Sigmoid colon (tissue), 7 donors: Measurements from ENCODE around the gene GABRB1. TPM values are rescaled to one million over a fixed set of nuclear protein-coding genes. Genes with fewer than 3 reads are reported as not detected.

Source experiments
- DNase-seq: peaks from one replicate; pipeline ENCODE4 v3.0.0-alpha.2; 2019
- H3K27ac ChIP-seq, 4 donors: fragments of 200-600 bp; sonication (generic); one replicate each; pipeline ENCODE4 v1.5.1; 2016 to 2019; ENCODE audit warnings: mild to moderate bottlenecking in 1 of 4
- H3K27me3 ChIP-seq, 3 donors: fragments of 200-600 bp; sonication (generic); one replicate each; pipeline ENCODE4 v1.5.1; 2019; ENCODE audit warnings: mild to moderate bottlenecking in 1 of 3
- H3K36me3 ChIP-seq, 4 donors: fragments of 200-600 bp; sonication (generic); one replicate each; pipeline ENCODE4 v1.5.1; 2016 to 2019
- H3K4me1 ChIP-seq, 4 donors: fragments of 200-600 bp; sonication (generic); one replicate each; pipeline ENCODE4 v1.5.1; 2017 to 2019
- H3K4me3 ChIP-seq, 4 donors: fragments of 200-600 bp; sonication (generic); one replicate each; pipeline ENCODE4 v1.5.1; 2017 to 2019; ENCODE audit warnings: mild to moderate bottlenecking in 2 of 4, moderate library complexity in 1 of 4
- H3K9me3 ChIP-seq, 4 donors: fragments of 200-600 bp in 3 of 4; sonication (generic) in 3 of 4; one replicate each; pipeline versions ENCODE4 v1.5.1 to v1.6.1; 2013 to 2019
- CTCF ChIP-seq, 4 experiments: fragments of 450-650 bp in 3 of 4; fragments of 200-600 bp in 1 of 4; IDR thresholded peaks; one replicate each; pipeline ENCODE4 v1.5.1; 2016 to 2019; ENCODE audit warnings: antibody characterized with exemption in 4 of 4, mild to moderate bottlenecking in 3 of 4, moderate library complexity in 2 of 4
- EP300 ChIP-seq, 4 donors: sonication (generic); formaldehyde crosslinking; IDR thresholded peaks; one replicate each; pipeline ENCODE4 v1.6.1; 2017; ENCODE audit warnings: antibody characterized with exemption in 4 of 4
- POLR2A ChIP-seq, 2 donors: fragments of 450-650 bp; IDR thresholded peaks; one replicate each; pipeline ENCODE4 v1.6.1; 2016; ENCODE audit warnings: antibody characterized with exemption in 2 of 2, mild to moderate bottlenecking in 2 of 2, moderate library complexity in 2 of 2
- POLR2AphosphoS5 ChIP-seq, 4 donors: sonication (generic); formaldehyde crosslinking; IDR thresholded peaks; one replicate each; pipeline ENCODE4 v1.6.1; 2017; ENCODE audit warnings: antibody characterized with exemption in 4 of 4
- WGBS, 2 donors: extraction: QIAGEN DNeasy Blood & Tissue Kit; methylation state at CpG; one replicate each; pipeline ENCODE4 v1.1.7; 2013; 5-methylcytosine and 5-hydroxymethylcytosine counted together
- intact Hi-C: fragments of 100-400 bp; cut with DNase I; formaldehyde crosslinking; loops from one replicate; pipeline ENCODE4 v1.15.1; 2023
- polyA plus RNA-seq, 3 donors: library from polyadenylated mRNA; stranded (reverse); fragments of 200-250 nt; gene quantifications; one replicate each; pipeline ENCODE4 v1.2.3, GENCODE V29; 2013
- total RNA-seq, 4 donors: library from RNA; depleted of rRNA; stranded (reverse); fragments of >200 nt; gene quantifications; one replicate each; pipeline ENCODE4 v1.1.0, GENCODE V29; 2016
- donor health status: healthy with polysubstance abuse.
- donor health status: Bipolar disorder and iron deficiency.
- donor health status: healthy.

The GABRB1 gene
- total and polyA plus RNA-seq, 7 donors = 0.22 to 1.7 (median 0.49) TPM; not detected in 2

GRCh38 chr4:47195706-47196105 is 164.3 kb downstream of the GABRB1 start:
- Histone ChIP-seq H3K27ac (no peak overlapping the region), H3K27me3 (no peaks in the 10 kb centered on the region), H3K4me1 (no peaks in the 10 kb centered on the region), H3K4me3 (no peak overlapping the region), H3K9me3 (no peaks in the 10 kb centered on the region), H3K36me3 (no peaks in the 10 kb centered on the region)
- intact Hi-C loops = no loop called here
- no peak for TF ChIP-seq EP300 (IDR thresholded peaks at IDR 0.05)
- no peak for TF ChIP-seq POLR2A (IDR thresholded peaks at IDR 0.05)
- no peak for TF ChIP-seq CTCF (IDR thresholded peaks at IDR 0.05)
- no peak for TF ChIP-seq POLR2AphosphoS5 (IDR thresholded peaks at IDR 0.05)
- no peak for DNase-seq

DNA sequence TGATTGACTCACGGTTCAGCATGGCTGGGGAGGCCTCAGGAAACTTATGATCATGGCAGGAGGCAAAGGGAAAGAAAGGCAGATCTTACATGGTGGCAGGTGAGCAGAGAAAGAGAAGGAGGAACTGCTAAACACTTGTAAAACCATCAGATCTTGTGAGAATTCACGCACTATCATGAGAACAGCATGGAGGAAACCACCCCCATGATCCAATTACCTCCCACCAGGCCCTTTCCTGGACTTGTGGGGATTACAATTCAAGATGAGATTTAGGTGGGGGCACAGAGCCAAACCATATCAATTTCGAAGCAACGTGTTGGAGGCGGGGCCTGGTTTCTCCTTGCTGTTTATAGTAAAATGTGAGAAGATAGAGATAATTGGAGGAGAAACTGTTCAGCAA is 167.4 kb downstream of the GABRB1 start:
- WGBS, 2 donors = 68 to 80% methylated on average over 5 of the region's 5 CpGs
- Histone ChIP-seq H3K4me3 (no peak overlapping the region), H3K27ac (no peak overlapping the region), H3K4me1 (no peaks in the 10 kb centered on the region), H3K9me3 (no peaks in the 10 kb centered on the region), H3K27me3 (no peaks in the 10 kb centered on the region), H3K36me3 (no peaks in the 10 kb centered on the region)
- TF ChIP-seq POLR2AphosphoS5 (IDR thresholded peaks at IDR 0.05) (no peak), EP300 (IDR thresholded peaks at IDR 0.05) (no peak), CTCF (IDR thresholded peaks at IDR 0.05) (no peak), POLR2A (IDR thresholded peaks at IDR 0.05) (no peak)
- DNase-seq = no peak
- intact Hi-C loops = no loop called here

- no peaks in the 10 kb centered on the region for H3K27me3 ChIP-seq
- no peaks in the 10 kb centered on the region for H3K9me3 ChIP-seq
- intact Hi-C loops = no loop called here
- TF ChIP-seq EP300 (IDR thresholded peaks at IDR 0.05) (no peak), CTCF (IDR thresholded peaks at IDR 0.05) (no peak), POLR2A (IDR thresholded peaks at IDR 0.05) (no peak), POLR2AphosphoS5 (IDR thresholded peaks at IDR 0.05) (no peak)
- no peaks in the 10 kb centered on the region for H3K36me3 ChIP-seq
- H3K4me3 ChIP-seq = no peak overlapping the region
- 77 to 93% methylated on average over 2 of the region's 2 CpGs for WGBS, 2 donors
- no peaks in the 10 kb centered on the region for H3K4me1 ChIP-seq
- H3K27ac ChIP-seq = no peak overlapping the region
- DNase-seq = no peak
These were observed 172.2 kb downstream of the GABRB1 start for GRCh38 chr4:47203593-47203992.

GRCh38 chr4:47207555-47207954 is 176.2 kb downstream of the GABRB1 start:
- 76 to 84% methylated on average over 1 of the region's 1 CpG for WGBS, 2 donors
- H3K36me3 ChIP-seq = no peaks in the 10 kb centered on the region
- H3K9me3 ChIP-seq = no peaks in the 10 kb centered on the region
- no peak for DNase-seq
- no peaks in the 10 kb centered on the region for H3K4me1 ChIP-seq
- TF ChIP-seq POLR2AphosphoS5 (IDR thresholded peaks at IDR 0.05) = no peak
- TF ChIP-seq EP300 (IDR thresholded peaks at IDR 0.05) = no peak
- TF ChIP-seq POLR2A (IDR thresholded peaks at IDR 0.05) = no peak
- TF ChIP-seq CTCF (IDR thresholded peaks at IDR 0.05) = no peak
- H3K27ac ChIP-seq = no peak overlapping the region
- no peaks in the 10 kb centered on the region for H3K27me3 ChIP-seq
- intact Hi-C loops = no loop called here
- no peak overlapping the region for H3K4me3 ChIP-seq

DNA sequence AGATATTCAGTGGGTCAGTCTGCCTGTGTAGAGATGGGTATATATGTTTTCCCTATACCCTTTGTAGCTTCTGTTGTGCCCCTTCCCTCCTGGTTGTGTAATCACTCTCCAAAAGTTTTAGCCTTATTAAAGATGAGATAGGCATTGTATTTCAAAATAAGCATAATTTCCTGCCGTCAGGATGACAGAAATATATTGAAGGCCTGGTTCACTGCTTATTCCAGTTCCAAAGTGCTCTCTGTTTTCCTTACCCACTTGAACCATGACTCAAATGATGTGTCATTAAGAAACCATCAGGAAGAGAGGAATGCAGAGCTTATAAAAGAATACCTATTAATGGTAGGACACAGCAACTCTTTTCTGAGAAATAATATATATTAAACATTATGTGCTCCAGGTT is 178.5 kb downstream of the GABRB1 start:
- TF ChIP-seq POLR2AphosphoS5 (IDR thresholded peaks at IDR 0.05) (no peak), POLR2A (IDR thresholded peaks at IDR 0.05) (no peak), CTCF (IDR thresholded peaks at IDR 0.05) (no peak), EP300 (IDR thresholded peaks at IDR 0.05) (no peak)
- no peak for DNase-seq
- H3K9me3 ChIP-seq = no peaks in the 10 kb centered on the region
- H3K36me3 ChIP-seq = no peaks in the 10 kb centered on the region
- WGBS, 2 donors = 63 to 83% methylated on average over 1 of the region's 1 CpG
- H3K27me3 ChIP-seq = no peaks in the 10 kb centered on the region
- H3K27ac ChIP-seq = no peak overlapping the region
- no peak overlapping the region for H3K4me3 ChIP-seq
- intact Hi-C loops = no loop called here
- no peaks in the 10 kb centered on the region for H3K4me1 ChIP-seq
